K562 (cell line): ENCODE data around the gene UBXN2A. TPM values are rescaled to one million over a fixed set of nuclear protein-coding genes. Genes with fewer than 3 reads are reported as not detected.

Experiments used
- CC2D1A ChIP-seq: fragments of 450-650 bp; IDR thresholded peaks from 2 replicates; pipeline ENCODE4 v1.6.1; 2017; ENCODE audit warnings: mild to moderate bottlenecking
- CHD4 ChIP-seq: fragments of 200-600 bp; sonication (generic); IDR thresholded peaks from 3 replicates; pipeline ENCODE4 v1.6.1; 2012; ENCODE audit warnings: low read depth, mild to moderate bottlenecking, mixed read lengths, low read length, inconsistent platforms; ENCODE audit not compliant: insufficient read depth, insufficient replicate concordance, poor library complexity, severe bottlenecking
- E2F5 ChIP-seq: sonication (generic); formaldehyde crosslinking; IDR thresholded peaks from 2 replicates; pipeline ENCODE4 v1.8.0; 2022; ENCODE audit warnings: mild to moderate bottlenecking, missing genetic modification reagents
- ELF1 ChIP-seq: fragments of 200-800 bp; sonication (Bioruptor generic); IDR thresholded peaks from 2 replicates; pipeline ENCODE4 v1.6.1; 2016; ENCODE audit warnings: missing genetic modification characterization, missing compliant biosample characterization
- KDM5B ChIP-seq: fragments of 200-600 bp; sonication (generic); IDR thresholded peaks from 2 replicates; pipeline ENCODE4 v1.6.1; 2012; ENCODE audit warnings: low read depth, mild to moderate bottlenecking, moderate library complexity, low read length, control low read depth, inconsistent platforms; ENCODE audit not compliant: insufficient replicate concordance
- KLF13 ChIP-seq: fragments of 450-650 bp; IDR thresholded peaks from 2 replicates; pipeline ENCODE4 v1.6.1; 2016; ENCODE audit warnings: missing genetic modification characterization, low read depth, mild to moderate bottlenecking, missing compliant biosample characterization, moderate library complexity, borderline replicate concordance
- NR2C2 ChIP-seq, 2 experiments: fragments of 200-800 bp in 1 of 2; sonication (Bioruptor generic) in 1 of 2; sonication (generic) in 1 of 2; formaldehyde crosslinking in 1 of 2; IDR thresholded peaks; 2 replicates each; pipeline versions ENCODE4 v1.6.1 to v1.8.0; 2016 to 2022; ENCODE audit warnings: mild to moderate bottlenecking in 1 of 2, missing compliant biosample characterization in 1 of 2, missing genetic modification characterization in 1 of 2, missing genetic modification reagents in 1 of 2
- PHF8 ChIP-seq: fragments of 200-600 bp; sonication (generic); IDR thresholded peaks from 2 replicates; pipeline ENCODE4 v1.6.1; 2012; ENCODE audit warnings: mixed run types, mild to moderate bottlenecking, inconsistent platforms, low read length, moderate library complexity, borderline replicate concordance
- SMAD3 ChIP-seq: fragments of 450-650 bp; formaldehyde crosslinking; conservative IDR thresholded peaks from 2 replicates; pipeline ENCODE4 v1.4.0; 2020; ENCODE audit warnings: mild to moderate bottlenecking
- STAT6 ChIP-seq: sonication (generic); formaldehyde crosslinking; IDR thresholded peaks from 2 replicates; pipeline ENCODE4 v1.8.1; 2023; ENCODE audit warnings: mild to moderate bottlenecking, missing genetic modification reagents
- TAF9B ChIP-seq: fragments of 450-650 bp; IDR thresholded peaks from 2 replicates; pipeline ENCODE4 v1.6.1; 2018; ENCODE audit warnings: mild to moderate bottlenecking; ENCODE audit not compliant: partially characterized antibody
- ZNF449 ChIP-seq: fragments of 250-450 bp; sonication (Bioruptor Pico); IDR thresholded peaks from 2 replicates; pipeline ENCODE4 v1.8.0; 2022; ENCODE audit warnings: moderate library complexity, mild to moderate bottlenecking, inconsistent platforms
- polyA plus RNA-seq, 8 experiments: library from polyadenylated mRNA; depleted of rRNA in 4 of 8; stranded (reverse) in 5 of 8; unstranded in 3 of 8; fragments of >200 nt; fragmentation: Nextera tagmentation in 2 of 8; fragmentation: Illumina TruSeq in 1 of 8; extraction: Ambion mirVana in 2 of 8; extraction: Trizol in 1 of 8; gene quantifications; 2 replicates each; pipeline versions ENCODE4 v1.2.1 to v1.2.3, GENCODE V29; 2011 to 2014; ENCODE audit warnings: inconsistent platforms in 1 of 8, missing spikeins in 1 of 8
- total RNA-seq, 7 experiments: library from RNA; depleted of rRNA in 6 of 7; stranded (reverse); fragments of >200 nt in 6 of 7; fragmentation: Illumina TruSeq in 2 of 7; extraction: Trizol in 2 of 7; gene quantifications; 2 replicates each; pipeline versions ENCODE4 v1.2.1 to v1.2.3, GENCODE V29; 2011 to 2021; ENCODE audit warnings: low replicate concordance in 1 of 7
- TF ChIP-seq, protein P1 (sequence below): fragments of 450-650 bp; formaldehyde crosslinking; IDR thresholded peaks from 2 replicates; pipeline ENCODE4 v1.4.0; 2020; ENCODE audit warnings: mild to moderate bottlenecking, moderate library complexity
- TF ChIP-seq, protein P2 (sequence below): conservative IDR thresholded peaks from 2 replicates; pipeline ENCODE4 v1.6.1; 2011; ENCODE audit warnings: low read depth, mild to moderate bottlenecking, low read length; ENCODE audit not compliant: control insufficient read depth

The UBXN2A gene
- total and polyA plus RNA-seq, 9 of the 15 experiments (the other 6 are each of a cell fraction or from before 2014, with no cell fraction given): 3.4 to 25.6 (median 16.0) TPM

GRCh38 chr2:23926750-23927571, 13.3 kb upstream of the UBXN2A start, which contains the start of gene ATAD2B (continued):
- TF ChIP-seq PHF8 (peak; percentile 93), KDM5B (peak; percentile 85), NR2C2 (CRISPR knock-in tag; IDR thresholded peaks at IDR 0.05) (no peak), NR2C2 (tag; IDR thresholded peaks at IDR 0.05) (peak; percentile 39; the same call in 1 of the 2 replicates), CHD4 (no peak), ZNF449 (CRISPR knock-in tag) (no peak), STAT6 (no peak), TAF9B (peak; percentile 80), KLF13 (tag) (peak; percentile 89; the same call in 1 of the 2 replicates), ELF1 (tag) (peak; percentile 53; the same call in 1 of the 2 replicates), CC2D1A (no peak), SMAD3 (CRISPR knock-in tag) (no peak), E2F5 (CRISPR knock-in tag) (peak; percentile 70; the same call in 1 of the 2 replicates)
- TF ChIP-seq, protein P1, sequence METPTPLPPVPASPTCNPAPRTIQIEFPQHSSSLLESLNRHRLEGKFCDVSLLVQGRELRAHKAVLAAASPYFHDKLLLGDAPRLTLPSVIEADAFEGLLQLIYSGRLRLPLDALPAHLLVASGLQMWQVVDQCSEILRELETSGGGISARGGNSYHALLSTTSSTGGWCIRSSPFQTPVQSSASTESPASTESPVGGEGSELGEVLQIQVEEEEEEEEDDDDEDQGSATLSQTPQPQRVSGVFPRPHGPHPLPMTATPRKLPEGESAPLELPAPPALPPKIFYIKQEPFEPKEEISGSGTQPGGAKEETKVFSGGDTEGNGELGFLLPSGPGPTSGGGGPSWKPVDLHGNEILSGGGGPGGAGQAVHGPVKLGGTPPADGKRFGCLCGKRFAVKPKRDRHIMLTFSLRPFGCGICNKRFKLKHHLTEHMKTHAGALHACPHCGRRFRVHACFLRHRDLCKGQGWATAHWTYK (CRISPR knock-in tag): peak; percentile 44; the same call in 1 of the 2 replicates
- TF ChIP-seq, protein P2, sequence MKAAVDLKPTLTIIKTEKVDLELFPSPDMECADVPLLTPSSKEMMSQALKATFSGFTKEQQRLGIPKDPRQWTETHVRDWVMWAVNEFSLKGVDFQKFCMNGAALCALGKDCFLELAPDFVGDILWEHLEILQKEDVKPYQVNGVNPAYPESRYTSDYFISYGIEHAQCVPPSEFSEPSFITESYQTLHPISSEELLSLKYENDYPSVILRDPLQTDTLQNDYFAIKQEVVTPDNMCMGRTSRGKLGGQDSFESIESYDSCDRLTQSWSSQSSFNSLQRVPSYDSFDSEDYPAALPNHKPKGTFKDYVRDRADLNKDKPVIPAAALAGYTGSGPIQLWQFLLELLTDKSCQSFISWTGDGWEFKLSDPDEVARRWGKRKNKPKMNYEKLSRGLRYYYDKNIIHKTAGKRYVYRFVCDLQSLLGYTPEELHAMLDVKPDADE: peak; percentile 76; the same call in 1 of the 2 replicates
